HG03565 (cell line): ENCODE results near the gene ANXA7.
"Not testable (repeated sequence)": the region's sequence is repeated elsewhere in the genome, so short reads cannot be mapped to it uniquely, and the experiment has no call there.

Experiments
- ATAC-seq: cut with Tn5 transposase; IDR thresholded peaks from one replicate; pipeline ENCODE4 v1.9.1; 2021; ENCODE audit warnings: mild to moderate bottlenecking, moderate library complexity; ENCODE audit not compliant: unreplicated experiment

Gene ANXA7

GRCh38 chr10:73408978-73409521 lies 4.8 kb downstream of the ANXA7 start:
- no peak for ATAC-seq

- no peak for ATAC-seq
Measured at GRCh38 chr10:73408061-73408460, 5.8 kb downstream of the ANXA7 start.

GRCh38 chr10:73407495-73407894 lies 6.4 kb downstream of the ANXA7 start:
- no peak for ATAC-seq

GRCh38 chr10:73406846-73407245 lies 7.0 kb downstream of the ANXA7 start:
- ATAC-seq, result no peak

- no peak for ATAC-seq
Measured at GRCh38 chr10:73405556-73405955, 8.3 kb downstream of the ANXA7 start.

GRCh38 chr10:73404690-73405089 lies 9.2 kb downstream of the ANXA7 start:
- no peak for ATAC-seq

- ATAC-seq, result no peak
Measured at GRCh38 chr10:73401636-73402035, 12.2 kb downstream of the ANXA7 start.

- ATAC-seq, result no peak
Measured at GRCh38 chr10:73399063-73399462, 14.8 kb downstream of the ANXA7 start.

GRCh38 chr10:73398024-73398423 lies 15.8 kb downstream of the ANXA7 start:
- ATAC-seq, result no peak

GRCh38 chr10:73394325-73394724 lies 19.5 kb downstream of the ANXA7 start:
- not testable (repeated sequence) for ATAC-seq

GRCh38 chr10:73388228-73388627 lies 25.6 kb downstream of the ANXA7 start:
- no peak for ATAC-seq

GRCh38 chr10:73386583-73386982 lies 27.3 kb downstream of the ANXA7 start:
- no peak for ATAC-seq

- no peak for ATAC-seq
Measured at GRCh38 chr10:73379064-73379748, 34.7 kb downstream of the ANXA7 start.

- ATAC-seq, result no peak
Measured at GRCh38 chr10:73376679-73377078, 37.2 kb downstream of the ANXA7 start.

GRCh38 chr10:73368238-73368637 lies 45.6 kb downstream of the ANXA7 start:
- no peak for ATAC-seq

GRCh38 chr10:73366381-73367298 lies 47.2 kb downstream of the ANXA7 start:
- ATAC-seq, result no peak

- ATAC-seq, result no peak
Measured at GRCh38 chr10:73364964-73365363, 48.9 kb downstream of the ANXA7 start.

GRCh38 chr10:73359492-73359891 lies 54.4 kb downstream of the ANXA7 start:
- no peak for ATAC-seq

- peak; percentile 88 for ATAC-seq
Measured at GRCh38 chr10:73358331-73359279, 55.3 kb downstream of the ANXA7 start, which contains the start of gene CFAP70. TSS of gene CFAP70 (minus strand) at chr10:73358864. CDS start at chr10:73354796, 4,068 bp downstream.

GRCh38 chr10:73357821-73358220 lies 56.0 kb downstream of the ANXA7 start:
- ATAC-seq, result no peak

GRCh38 chr10:73357166-73357565 lies 56.7 kb downstream of the ANXA7 start:
- no peak for ATAC-seq
